Calu3 (cell line): ENCODE measurements around the gene DHDH. TPM values are rescaled to one million over a fixed set of nuclear protein-coding genes. Genes with fewer than 3 reads are reported as not detected.

Experiments used
- BruUV-seq: library from RNA; stranded (reverse); fragments of 400-500 nt; replicated peaks from 2 replicates; lab custom pipeline; 2021; lab: Mats Ljungman, UMichigan
- CTCF ChIA-PET: fragments of 300-600 bp; sonication (Branson Sonifier 250); formaldehyde crosslinking; loops from one replicate; lab custom pipeline; 2022; ENCODE audit warnings: antibody characterized with exemption; lab: Charles Lee
- DNase-seq: peaks from one replicate; pipeline ENCODE4 v3.0.0; 2022
- H3K27ac Mint-ChIP-seq: one replicate; pipeline ENCODE4 v1.8.0; 2022; ENCODE audit warnings: mixed read lengths; ENCODE audit not compliant: unreplicated experiment
- H3K27me3 Mint-ChIP-seq: one replicate; pipeline ENCODE4 v1.8.0; 2022; ENCODE audit warnings: mixed read lengths; ENCODE audit not compliant: unreplicated experiment
- H3K36me3 Mint-ChIP-seq: one replicate; pipeline ENCODE4 v1.8.0; 2022; ENCODE audit warnings: mild to moderate bottlenecking, moderate library complexity, mixed read lengths; ENCODE audit not compliant: insufficient read depth, unreplicated experiment
- H3K4me1 Mint-ChIP-seq: one replicate; pipeline ENCODE4 v1.8.0; 2022; ENCODE audit warnings: mild to moderate bottlenecking, low read depth, mixed read lengths; ENCODE audit not compliant: unreplicated experiment
- H3K4me3 Mint-ChIP-seq: one replicate; pipeline ENCODE4 v1.8.0; 2022; ENCODE audit warnings: mild to moderate bottlenecking, low read depth, moderate library complexity, mixed read lengths; ENCODE audit not compliant: unreplicated experiment
- H3K9me3 Mint-ChIP-seq: one replicate; pipeline ENCODE4 v1.8.0; 2022; ENCODE audit warnings: low read depth, mixed read lengths; ENCODE audit not compliant: unreplicated experiment
- intact Hi-C: fragments of 100-400 bp; cut with micrococcal nuclease; formaldehyde crosslinking; loops from one replicate; pipeline ENCODE4 v1.10.0; 2022; ENCODE audit not compliant: unreplicated experiment
- total RNA-seq: library from RNA; stranded (reverse); gene quantifications from 2 replicates; pipeline ENCODE4 v1.2.3, GENCODE V29; 2022
- TF ChIP-seq, protein P1 (sequence below): fragments of 200-600 bp; IDR thresholded peaks from one replicate; pipeline ENCODE4 v1.8.0; 2022; ENCODE audit warnings: antibody characterized with exemption; ENCODE audit not compliant: unreplicated experiment

DHDH gene
- total RNA-seq, 1 experiment from 2014 or later, result 2.1 TPM

DNA sequence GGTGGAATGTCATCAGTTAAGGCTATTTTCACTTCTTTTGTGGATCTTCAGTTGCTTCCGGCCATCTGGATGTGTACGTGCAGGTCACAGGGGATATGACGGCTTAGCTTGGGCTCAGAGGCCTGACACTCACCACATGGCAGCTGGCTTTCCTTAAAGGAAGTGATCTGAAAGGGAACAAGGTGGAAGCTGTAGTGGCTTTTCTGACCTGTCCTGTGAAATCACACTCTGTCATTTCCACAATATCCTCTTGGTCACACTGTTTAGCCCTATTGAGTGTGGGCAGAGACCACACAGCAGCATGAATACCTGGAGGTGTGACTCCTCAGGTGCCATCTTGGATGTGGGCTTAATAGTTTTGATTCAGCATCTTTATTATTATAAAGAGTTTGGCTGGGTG lies 16.7 kb downstream of the DHDH start:
- BruUV-seq, result no TSS peak
- no peaks in the 10 kb centered on the region for H3K27me3 Mint-ChIP-seq
- peaks cover 6% of the 10 kb centered on the region for H3K4me1 Mint-ChIP-seq
- DNase-seq, result no peak
- H3K36me3 Mint-ChIP-seq, result peaks cover 13% of the 10 kb centered on the region
- H3K9me3 Mint-ChIP-seq, result peaks cover 2% of the 10 kb centered on the region
- CTCF ChIA-PET, result no interaction called here
- TF ChIP-seq, protein P1, sequence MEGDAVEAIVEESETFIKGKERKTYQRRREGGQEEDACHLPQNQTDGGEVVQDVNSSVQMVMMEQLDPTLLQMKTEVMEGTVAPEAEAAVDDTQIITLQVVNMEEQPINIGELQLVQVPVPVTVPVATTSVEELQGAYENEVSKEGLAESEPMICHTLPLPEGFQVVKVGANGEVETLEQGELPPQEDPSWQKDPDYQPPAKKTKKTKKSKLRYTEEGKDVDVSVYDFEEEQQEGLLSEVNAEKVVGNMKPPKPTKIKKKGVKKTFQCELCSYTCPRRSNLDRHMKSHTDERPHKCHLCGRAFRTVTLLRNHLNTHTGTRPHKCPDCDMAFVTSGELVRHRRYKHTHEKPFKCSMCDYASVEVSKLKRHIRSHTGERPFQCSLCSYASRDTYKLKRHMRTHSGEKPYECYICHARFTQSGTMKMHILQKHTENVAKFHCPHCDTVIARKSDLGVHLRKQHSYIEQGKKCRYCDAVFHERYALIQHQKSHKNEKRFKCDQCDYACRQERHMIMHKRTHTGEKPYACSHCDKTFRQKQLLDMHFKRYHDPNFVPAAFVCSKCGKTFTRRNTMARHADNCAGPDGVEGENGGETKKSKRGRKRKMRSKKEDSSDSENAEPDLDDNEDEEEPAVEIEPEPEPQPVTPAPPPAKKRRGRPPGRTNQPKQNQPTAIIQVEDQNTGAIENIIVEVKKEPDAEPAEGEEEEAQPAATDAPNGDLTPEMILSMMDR, result no peak
- no peak overlapping the region for H3K4me3 Mint-ChIP-seq
- intact Hi-C loops, result no loop called here
- no peak overlapping the region for H3K27ac Mint-ChIP-seq

GRCh38 chr19:48950830-48951519 lies 17.5 kb downstream of the DHDH start:
- Mint-ChIP-seq H3K4me3 (no peak overlapping the region), H3K4me1 (peaks cover 12% of the 10 kb centered on the region), H3K9me3 (peaks cover 2% of the 10 kb centered on the region), H3K36me3 (peaks cover 21% of the 10 kb centered on the region), H3K27me3 (no peaks in the 10 kb centered on the region), H3K27ac (no peak overlapping the region)
- intact Hi-C loops, result no loop called here
- BruUV-seq, result no TSS peak
- DNase-seq, result no peak
- CTCF ChIA-PET, result no interaction called here
- TF ChIP-seq, protein P1, result no peak

- BruUV-seq, result no TSS peak
- intact Hi-C loops, result no loop called here
- H3K36me3 Mint-ChIP-seq, result peaks cover 41% of the 10 kb centered on the region
- H3K27me3 Mint-ChIP-seq, result no peaks in the 10 kb centered on the region
- no peak overlapping the region for H3K4me3 Mint-ChIP-seq
- peaks cover 2% of the 10 kb centered on the region for H3K9me3 Mint-ChIP-seq
- H3K27ac Mint-ChIP-seq, result no peak overlapping the region
- DNase-seq, result no peak
- TF ChIP-seq, protein P1, result no peak
- H3K4me1 Mint-ChIP-seq, result peaks cover 24% of the 10 kb centered on the region
- CTCF ChIA-PET, result no interaction called here
These were observed 19.6 kb downstream of the DHDH start for GRCh38 chr19:48953141-48953540.

DNA sequence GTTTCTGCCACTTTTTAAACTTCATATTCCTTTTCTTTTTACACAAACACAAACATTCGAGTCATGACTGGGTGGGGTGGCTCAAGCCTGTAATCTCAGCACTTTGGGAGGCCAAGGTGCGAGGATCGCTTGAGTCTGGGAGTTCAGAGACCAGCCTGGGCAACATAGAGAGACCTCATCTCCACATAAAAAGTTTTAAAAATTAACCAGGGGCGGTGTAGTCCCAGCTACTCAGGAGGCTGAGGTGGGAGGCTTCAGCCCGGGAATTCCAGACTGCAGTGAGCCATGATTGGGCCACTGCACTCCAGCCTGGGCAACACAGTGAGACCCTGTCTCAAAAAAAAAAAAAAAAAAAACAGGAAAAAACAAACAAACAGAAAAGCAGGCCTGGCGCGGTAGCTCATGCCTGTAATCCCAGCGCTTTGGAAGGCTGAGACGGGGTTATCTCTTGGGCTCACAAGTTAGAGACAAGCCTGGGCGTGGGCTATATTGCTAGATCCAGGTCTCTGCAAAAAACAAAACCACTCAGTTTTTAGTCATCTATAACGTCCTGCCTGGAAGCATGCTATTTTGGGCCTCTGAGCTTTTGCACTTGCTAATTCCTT lies 20.6 kb downstream of the DHDH start:
- TF ChIP-seq, protein P1, result no peak
- Mint-ChIP-seq H3K4me3 (peak overlapping the region; percentile 72), H3K36me3 (peaks cover 51% of the 10 kb centered on the region), H3K4me1 (peaks cover 24% of the 10 kb centered on the region), H3K27me3 (no peaks in the 10 kb centered on the region), H3K9me3 (no peaks in the 10 kb centered on the region), H3K27ac (peak overlapping the region; percentile 88)
- CTCF ChIA-PET, result interaction anchor here (0.7 to 1.5 kb wide), 7 partner anchors 10 to 54 kb away, joined by 3 to 7 read pairs (median 4); partner anchors contain the start of genes GYS1, NUCB1 and RUVBL2
- BruUV-seq, result TSS peak; percentile 64
- DNase-seq, result no peak
- intact Hi-C loops, result no loop called here
